Activated CD4-positive, alpha-beta T cell treated with anti-CD3 and anti-CD28 coated beads, Interleukin-10, Interleukin-2, amounts not matched to agents 100 ng/mL and 50 ng/mL, durations not matched to agents 16 hours and 8 hours (primary cell): ENCODE measurements around the gene TLCD5.

Source experiments
- DNase-seq: peaks from one replicate; pipeline ENCODE4 v3.0.0-alpha.2; 2020

Gene TLCD5

DNA sequence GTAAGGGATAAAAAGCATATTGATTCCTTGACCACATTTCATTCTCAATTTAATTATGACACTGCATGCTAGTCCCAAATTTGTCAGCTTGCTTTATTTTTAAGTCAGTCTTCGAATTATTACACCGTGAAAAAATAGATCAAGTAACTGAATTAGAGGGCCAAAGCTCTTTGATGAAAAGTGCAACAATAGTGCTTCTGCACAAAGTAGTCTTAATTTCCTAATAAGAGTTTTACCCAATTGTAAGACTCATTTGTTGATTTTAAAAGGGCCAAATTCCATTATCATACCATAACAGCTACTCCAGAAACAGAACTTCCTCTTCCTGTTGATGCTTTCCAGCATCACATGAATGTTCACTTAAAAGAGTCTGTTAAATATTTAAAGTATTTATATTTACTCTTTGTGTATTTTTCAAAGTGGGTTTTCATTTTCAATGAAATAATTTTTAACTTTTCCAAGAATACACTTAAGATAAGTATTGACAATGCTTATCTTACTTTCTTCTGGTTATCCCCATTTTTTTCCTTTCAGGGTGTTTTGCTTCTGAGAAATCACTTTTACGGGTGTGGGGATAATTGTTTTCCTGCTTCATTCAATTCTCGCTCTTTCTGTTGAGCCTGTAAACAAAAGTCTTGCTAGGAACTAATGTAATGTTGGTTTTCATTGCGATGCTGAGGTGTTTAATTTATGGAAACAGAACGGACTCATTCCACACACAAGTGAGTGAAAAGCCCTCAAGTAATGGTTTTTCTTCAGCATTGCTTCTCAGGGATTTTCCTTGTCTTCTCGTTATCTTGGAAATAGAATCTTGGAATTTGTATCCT lies 13.2 kb downstream of the TLCD5 start:
- no peak for DNase-seq

DNA sequence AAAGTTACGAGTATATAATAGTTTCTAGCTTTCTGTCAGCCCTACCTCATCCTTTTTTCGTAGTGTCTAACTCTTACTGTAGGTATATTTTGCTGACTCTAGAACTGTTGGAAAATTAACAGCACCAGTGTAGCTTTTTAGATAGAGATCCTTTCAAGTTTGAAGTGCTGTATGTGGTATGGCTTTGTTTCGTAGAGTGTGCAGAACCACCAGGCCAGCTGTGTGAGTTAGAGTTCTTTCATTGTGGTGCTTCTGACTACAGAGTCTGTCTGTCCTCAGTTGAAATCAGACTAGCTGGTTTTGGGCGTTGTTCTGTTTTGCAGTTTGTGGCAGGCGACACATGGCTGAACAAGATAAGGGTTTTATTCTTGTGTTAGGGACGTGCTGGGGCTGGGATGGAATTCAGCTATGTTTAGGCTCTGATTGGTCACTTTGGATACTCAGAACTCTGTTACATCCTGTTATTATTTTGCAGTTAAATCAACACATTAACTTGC lies 14.3 kb downstream of the TLCD5 start:
- no peak for DNase-seq

DNA sequence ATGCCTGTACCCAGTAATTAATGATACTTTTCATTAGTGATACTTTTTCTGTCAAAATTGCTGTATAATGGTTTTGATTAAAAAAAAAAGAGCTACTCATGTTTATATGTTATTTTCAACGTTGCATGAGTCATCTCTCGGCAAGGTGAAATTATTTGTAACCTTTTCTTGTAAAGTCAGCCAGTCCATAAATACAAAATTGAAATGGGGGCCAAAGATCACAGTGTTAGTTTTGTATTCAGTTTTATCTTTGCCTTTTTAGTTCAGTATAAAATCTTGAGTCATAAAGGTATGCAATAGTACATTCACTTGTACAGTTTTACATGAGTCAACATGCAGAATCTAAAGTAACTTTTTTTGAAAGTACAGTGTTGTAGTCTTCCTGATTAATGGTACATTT lies 15.4 kb downstream of the TLCD5 start:
- DNase-seq: no peak

DNA sequence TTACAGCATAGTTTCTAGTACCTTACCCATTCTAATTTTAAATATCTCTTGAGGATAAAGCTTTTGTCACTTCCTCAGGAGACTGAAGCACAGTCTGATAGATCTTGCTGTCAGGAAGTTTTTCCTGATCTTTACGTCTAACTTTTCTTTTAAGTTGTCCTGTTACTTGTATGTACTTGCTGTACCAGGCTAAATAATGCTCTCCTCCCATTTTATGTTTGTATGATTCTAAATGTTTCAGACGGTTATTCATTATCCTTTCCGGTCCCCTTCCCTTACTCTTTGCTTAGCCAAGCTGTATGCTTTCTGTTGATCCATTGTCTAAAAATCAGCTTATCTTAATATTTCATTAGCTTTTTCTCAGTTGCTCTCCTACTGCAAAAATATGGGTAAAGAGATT lies 17.1 kb downstream of the TLCD5 start:
- DNase-seq: no peak

DNA sequence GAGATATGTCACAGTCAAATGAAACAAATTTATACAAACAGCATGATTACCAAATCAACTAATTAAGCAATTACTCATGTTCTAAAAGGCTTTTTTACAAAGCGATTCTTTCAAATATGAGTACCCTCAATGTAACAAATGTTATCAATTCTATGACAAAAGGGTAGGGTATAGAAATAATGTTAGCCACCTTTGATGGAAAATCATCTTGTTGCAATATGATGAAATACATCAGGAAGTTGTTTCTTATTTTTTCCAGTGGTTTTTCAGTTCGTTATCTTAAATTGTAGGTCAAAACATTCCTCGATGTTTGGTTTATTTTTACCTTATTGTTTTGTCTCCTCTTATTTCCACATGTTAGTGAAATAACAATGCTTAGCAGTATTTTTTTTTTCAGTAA lies 17.6 kb downstream of the TLCD5 start:
- DNase-seq: no peak

DNA sequence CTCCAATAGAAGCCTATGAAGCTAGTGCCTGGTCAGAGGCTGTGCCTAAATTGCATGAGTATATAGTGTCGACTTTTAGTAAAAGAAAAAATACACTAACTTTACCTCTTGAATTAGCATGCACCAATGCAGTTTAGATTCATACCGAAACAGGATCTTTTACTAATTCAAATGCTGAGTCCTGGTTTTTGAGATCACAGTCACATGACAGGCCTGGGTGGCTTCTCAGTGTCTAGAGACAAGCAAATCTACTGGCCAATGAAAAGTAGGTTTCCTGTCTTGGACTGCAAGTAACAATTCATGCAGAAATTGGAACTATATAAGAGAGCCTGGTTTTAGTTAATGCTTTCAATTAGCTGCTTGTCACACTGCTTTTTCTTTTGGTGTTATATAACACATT lies 18.3 kb downstream of the TLCD5 start:
- DNase-seq: peak; percentile 63

DNA sequence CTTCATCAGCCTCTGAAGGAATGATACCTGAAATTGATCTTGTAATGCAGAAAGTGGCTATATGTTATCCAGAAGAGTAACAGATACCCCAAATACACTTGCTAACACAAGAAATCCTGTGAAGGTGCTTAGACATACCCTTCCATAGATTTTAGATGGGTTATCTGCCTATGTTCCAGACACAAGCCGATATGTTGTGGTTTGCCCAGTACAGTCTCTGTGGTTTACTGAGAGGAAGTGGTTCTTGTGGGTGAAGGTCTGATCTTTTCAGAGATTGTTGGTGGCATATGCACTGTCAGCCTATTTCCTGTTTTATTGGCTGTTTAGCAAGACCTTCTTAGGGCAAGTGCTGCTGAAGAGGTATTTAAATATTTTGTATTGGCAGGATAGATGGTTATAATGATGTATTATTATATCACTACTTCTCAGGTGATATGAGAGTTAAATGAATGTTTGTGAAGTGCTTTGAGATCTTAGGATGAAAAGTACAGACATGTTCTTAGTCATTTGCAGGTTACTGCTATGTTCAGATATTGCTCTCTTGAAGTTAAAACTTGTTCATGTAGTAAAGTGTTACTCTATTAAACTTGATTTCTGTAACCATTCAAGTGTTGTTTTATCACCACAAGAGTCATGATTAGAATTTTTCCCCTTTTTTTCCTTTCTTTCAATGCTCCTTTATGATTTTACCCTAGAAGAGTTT lies 19.4 kb downstream of the TLCD5 start:
- DNase-seq: peak; percentile 89

DNA sequence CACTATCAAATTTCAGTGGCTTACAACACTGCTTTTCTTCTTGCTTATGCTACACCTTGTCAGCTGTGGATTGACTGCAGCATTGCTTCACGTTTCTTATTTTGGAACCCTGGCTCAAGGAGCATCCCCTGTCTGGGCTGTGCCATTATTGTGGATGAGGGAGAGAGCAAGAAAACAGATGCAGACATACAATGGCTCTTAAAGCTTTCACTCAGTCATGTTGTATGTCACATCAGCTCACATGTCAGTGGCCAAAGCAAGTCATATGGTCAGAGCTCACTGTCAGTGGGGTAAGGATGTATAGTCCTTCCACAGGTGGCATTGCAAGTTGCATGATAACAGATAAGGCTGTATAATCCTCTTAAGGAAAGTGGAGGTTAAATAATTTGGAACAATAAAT lies 21.1 kb downstream of the TLCD5 start:
- DNase-seq: no peak

DNA sequence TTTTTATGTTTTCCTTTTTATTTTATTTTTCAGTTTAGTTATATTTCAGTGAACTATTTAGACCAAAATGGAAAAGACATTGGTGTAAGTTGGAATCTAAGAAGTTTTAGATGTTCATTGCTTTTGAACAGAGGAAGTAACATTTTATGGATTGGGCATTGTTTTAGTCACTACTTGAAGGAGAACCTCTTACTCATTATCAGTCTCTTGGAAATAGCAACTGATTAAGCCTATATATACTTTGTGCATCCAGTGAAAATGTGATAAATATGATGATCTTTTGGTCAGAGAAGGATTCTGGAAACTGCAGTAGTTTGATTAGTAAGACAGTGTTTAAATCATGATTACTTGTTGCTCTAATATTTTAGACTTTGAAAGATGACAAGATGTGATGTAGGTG lies 25.5 kb downstream of the TLCD5 start:
- DNase-seq: no peak

DNA sequence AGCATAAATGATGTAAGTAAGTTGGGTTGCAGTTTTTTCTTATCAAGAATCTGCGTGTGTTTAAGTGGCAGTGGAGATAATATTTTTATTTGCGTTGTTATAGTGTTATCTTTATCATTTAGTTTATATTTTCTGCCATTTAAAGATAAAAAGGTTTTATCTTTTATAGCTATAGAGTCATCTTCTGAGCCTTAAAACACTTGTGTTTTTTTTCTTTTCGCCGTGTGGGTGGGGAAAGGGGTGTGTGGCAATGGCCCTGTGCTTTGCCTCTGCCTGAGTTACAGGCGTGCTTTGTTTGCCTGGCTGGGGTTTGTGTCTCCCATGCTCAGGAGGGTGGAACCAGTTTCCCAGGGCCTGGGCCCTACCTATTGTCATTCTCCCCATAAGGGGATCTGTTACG lies 27.3 kb downstream of the TLCD5 start:
- DNase-seq: no peak

DNA sequence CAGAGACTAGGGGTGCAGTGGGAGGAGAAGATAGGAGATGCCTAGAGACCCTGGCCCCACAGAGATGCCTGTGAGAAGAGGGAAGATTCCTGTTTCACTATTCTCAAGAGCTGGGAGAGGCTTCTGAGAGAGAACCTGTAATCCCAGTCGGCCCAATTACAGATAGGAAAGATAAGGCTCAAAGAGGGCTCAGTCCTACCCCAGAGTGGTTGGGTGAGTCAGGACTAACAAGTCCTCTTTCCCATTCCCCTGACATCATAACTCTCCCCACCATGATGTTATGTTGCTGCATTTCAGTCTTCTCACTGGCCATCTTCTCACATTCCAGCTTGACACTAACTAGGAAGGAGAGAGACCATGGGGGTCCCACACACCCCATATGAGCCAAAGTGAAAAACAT lies 29.0 kb downstream of the TLCD5 start:
- no peak for DNase-seq

DNA sequence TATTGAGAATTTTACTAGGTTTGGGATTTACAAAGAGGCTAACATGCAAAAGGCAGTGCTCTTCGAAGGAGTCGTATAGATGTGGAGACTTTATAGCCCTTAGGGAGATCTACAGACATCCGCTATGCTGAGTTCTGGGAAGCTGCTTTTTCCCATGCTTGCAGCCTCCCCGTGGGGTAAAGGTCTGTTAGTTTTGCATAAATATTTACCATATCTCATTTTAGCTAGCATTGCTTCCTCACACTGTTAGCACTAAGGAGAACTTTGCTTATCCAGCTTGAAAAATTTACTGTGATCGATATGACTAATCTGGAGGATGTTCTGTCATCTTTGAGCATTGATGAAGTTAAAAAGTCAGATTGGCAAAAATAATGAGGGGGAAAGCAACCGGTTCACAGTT lies 29.7 kb downstream of the TLCD5 start:
- DNase-seq: no peak

DNA sequence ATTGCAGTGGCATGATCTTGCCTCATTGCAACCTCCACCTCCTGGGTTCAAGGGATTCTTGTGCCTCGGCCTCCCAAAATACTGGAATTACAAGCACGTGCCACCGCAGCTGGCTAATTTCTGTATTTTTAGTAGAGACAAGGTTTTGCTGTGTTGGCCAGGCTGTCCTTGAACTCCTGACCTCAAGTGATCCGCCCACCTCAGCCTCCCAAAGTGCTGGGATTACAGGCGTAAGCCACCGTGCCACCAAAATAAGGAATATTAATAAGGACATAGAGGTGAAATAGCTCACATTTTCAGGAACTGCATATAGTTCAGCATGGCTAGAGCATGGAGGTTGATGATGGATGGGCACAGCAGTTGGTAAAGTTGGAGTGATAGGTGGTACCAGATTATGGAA lies 32.5 kb downstream of the TLCD5 start:
- DNase-seq: no peak

DNA sequence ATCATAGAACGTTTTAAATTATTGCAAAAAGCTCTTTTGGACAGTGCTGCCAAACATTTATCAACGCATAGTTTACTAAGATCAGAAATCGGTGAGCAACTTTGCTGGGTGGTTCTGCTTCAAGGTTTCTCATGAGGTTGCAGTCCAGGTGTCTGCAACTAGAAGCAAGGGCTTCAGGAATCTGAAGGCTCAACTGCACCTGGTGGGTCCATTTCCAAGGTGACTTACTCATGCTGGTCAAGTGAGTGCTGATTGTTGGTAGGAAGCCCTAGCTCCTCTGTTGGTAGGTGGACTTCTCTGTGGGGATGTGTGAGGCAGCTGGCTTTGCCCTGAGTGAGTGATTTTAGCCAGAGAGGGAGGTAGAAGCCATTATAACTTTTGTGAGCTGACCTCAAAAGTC lies 33.6 kb downstream of the TLCD5 start:
- DNase-seq: no peak

DNA sequence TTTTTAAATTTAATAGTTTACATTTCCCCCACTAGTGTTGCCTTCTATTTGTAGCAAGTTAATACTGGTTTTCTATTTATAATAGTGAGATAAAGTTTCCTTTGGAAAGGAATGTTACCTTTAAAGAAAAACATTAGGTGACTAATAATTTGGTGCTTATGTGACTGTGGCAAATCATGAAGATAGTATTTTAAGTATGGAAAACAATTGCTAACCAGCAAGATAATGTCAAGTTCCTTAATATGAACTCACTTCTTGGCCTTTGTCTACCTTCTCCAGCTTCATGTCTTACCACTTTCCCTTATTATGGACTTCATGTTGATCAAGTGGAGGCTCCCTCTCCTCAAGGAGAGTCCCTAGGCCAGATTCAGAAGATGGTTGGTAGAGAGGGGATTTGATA lies 38.3 kb downstream of the TLCD5 start:
- DNase-seq: no peak

DNA sequence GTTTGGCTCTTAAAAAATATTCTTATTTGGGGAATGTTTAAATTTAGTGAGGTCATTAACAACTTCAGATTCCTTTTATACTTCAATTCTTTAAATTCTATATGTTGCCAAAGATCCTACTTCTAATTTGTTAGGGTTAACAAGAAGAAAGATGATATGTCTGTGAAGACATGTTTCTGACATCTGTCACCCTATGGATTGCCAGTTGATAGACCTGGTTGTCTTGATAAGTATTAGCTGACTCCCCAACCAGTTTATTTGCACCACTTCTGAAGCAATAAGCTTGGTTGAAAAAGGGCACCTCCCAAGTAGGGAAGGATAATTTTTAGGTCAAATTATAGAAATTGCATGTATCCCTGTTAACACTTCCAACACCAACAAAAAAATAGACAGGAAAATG lies 40.4 kb downstream of the TLCD5 start:
- no peak for DNase-seq

DNA sequence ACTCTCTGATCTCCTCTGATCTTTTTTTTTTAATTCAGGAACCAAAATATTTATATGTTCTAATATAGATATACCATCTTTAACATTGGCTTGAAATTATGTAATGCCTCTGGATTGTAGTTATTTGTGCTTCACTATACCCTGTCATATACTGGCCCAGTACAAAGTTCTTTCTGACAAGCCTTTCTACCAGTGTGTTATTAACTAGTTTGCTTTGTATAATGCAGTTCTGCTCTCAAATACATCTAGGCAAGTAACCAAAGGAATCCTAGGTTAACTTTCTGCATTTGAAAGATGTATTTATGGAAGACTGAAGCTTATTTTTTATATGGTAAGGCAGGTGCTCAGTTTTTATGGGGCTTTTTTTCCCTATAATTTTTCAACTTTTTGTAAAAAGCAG lies 47.2 kb downstream of the TLCD5 start:
- no peak for DNase-seq

DNA sequence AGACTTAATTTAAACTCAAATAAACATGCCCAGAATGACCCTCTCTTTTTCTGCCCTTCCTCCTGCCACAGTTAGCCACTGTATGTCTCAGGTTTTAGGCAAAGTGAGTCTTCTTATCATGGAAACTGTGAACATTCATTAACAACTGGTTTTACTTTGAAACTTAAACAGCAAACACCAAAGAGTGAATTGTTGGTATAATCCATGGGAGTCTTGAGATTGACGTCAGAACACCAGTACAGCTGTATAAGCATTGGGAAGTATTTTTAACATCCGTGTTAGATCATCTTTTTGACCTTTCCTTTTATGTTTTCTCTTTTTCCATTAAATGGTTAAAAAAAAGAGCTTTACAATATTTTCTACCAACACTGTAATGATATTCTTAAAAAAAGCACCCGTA lies 50.0 kb downstream of the TLCD5 start:
- no peak for DNase-seq

DNA sequence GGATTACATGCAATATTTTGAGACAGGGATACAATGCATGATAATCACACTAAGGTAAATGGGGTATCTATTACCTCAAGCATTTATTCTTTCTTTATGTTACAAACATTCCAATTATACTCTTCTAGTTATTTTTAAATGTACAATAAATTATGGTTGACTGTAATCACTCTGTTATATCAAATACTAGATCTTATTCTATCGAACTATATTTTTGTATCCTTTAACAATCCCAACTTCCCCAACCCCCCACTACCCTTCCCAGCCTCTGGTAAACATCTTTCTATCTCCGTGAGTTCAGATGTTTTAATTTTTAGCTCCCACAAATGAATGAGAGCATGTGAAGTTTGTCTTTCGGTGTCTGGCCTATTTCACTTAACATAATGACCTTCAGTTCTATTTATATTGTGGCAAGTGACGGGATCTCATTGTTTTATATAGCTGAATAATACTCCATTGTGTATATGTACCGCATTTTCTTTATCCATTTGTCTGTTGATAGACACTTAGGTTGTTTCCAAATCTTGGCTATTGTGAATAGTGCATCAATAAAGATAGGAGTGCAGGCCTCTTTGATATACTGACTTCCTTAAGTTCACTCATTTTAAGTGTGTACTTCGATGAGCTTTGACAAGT lies 51.6 kb downstream of the TLCD5 start:
- DNase-seq: no peak

DNA sequence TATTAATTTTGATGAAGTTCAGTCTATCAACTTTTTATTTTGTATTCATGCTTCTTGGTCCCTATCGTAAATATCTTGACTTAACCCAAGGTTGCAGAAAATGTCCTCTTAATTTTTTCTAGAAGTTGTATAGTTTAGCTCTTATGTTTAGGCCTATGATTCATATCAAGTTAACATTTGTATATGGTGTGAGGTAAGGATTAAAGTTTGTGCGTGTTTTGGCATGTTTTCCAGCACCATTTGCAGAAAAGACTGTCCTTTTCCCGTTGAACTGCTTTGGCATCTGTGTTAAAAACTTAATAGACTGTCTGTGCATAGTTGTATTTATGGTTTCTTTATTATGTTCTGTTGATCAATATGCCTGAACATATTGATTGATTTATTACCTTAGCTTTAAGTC lies 53.4 kb downstream of the TLCD5 start:
- DNase-seq: no peak

DNA sequence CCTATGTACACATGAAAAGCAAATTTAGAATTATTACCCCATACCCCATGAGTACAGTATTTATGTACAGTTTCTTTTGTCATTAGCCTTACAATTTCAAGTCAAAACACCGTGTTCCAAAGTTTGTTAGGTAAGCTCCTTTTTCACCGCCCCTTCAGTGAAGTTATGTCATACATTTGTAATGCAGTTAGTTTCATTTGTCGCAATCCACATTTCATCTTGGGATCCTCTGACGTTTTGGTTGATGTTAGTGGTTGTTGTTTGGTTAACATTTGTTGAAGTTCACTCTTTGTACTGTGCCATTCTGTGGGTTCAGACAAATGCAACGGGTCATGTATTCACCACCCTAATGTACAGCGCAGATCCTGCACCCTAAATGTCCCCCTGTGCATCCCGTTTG lies 56.3 kb downstream of the TLCD5 start:
- DNase-seq: no peak
